Esophagus squamous epithelium (tissue), 5 donors: Measurements from ENCODE around the gene ATRNL1. TPM values are rescaled to one million over a fixed set of nuclear protein-coding genes. Genes with fewer than 3 reads are reported as not detected.

Experiments
- DNase-seq: peaks from one replicate; lab custom pipeline; 2025; lab: John Stamatoyannopoulos, UW
- H3K27ac ChIP-seq, 4 donors: fragments of 200-600 bp; sonication (generic); one replicate each; pipeline ENCODE4 v1.5.1; 2016 to 2019; ENCODE audit warnings: mild to moderate bottlenecking in 1 of 4
- H3K27me3 ChIP-seq, 4 donors: fragments of 200-600 bp; sonication (generic); 1 replicate in 3 of 4; 2 replicates in 1 of 4; pipeline versions ENCODE4 v1.5.1 to v1.6.0; 2017 to 2021; ENCODE audit warnings: antibody characterized with exemption in 1 of 4
- H3K36me3 ChIP-seq, 3 donors: fragments of 200-600 bp; sonication (generic); one replicate each; pipeline ENCODE4 v1.5.1; 2016 to 2019
- H3K4me1 ChIP-seq, 3 donors: fragments of 200-600 bp; sonication (generic); one replicate each; pipeline ENCODE4 v1.5.1; 2017 to 2019
- H3K4me3 ChIP-seq, 4 donors: fragments of 200-600 bp; sonication (generic); 1 replicate in 3 of 4; 2 replicates in 1 of 4; pipeline ENCODE4 v1.5.1; 2016 to 2019; ENCODE audit warnings: mild to moderate bottlenecking in 2 of 4, moderate library complexity in 1 of 4
- H3K9me3 ChIP-seq, 3 donors: fragments of 200-600 bp; sonication (generic); one replicate each; pipeline ENCODE4 v1.5.1; 2016 to 2019
- POLR2A ChIP-seq, 4 donors: fragments of 450-650 bp; IDR thresholded peaks; one replicate each; pipeline ENCODE4 v1.6.1; 2017; ENCODE audit warnings: antibody characterized with exemption in 4 of 4, mild to moderate bottlenecking in 4 of 4, moderate library complexity in 3 of 4
- WGBS, 2 donors: methylation state at CpG; one replicate each; pipeline ENCODE4 v1.1.5; 2018; 5-methylcytosine and 5-hydroxymethylcytosine counted together
- intact Hi-C: fragments of 100-400 bp; cut with DNase I; formaldehyde crosslinking; loops from one replicate; pipeline ENCODE4 v1.15.0; 2022
- total RNA-seq, 4 donors: library from RNA; depleted of rRNA; stranded (reverse); fragments of >200 nt; gene quantifications; one replicate each; pipeline ENCODE4 v1.1.0, GENCODE V29; 2016
- TF ChIP-seq, protein P1 (sequence below), 6 experiments: fragments of 450-650 bp in 4 of 6; fragments of 200-600 bp in 2 of 6; sonication (generic) in 2 of 6; IDR thresholded peaks; one replicate each; pipeline ENCODE4 v1.5.1; 2016 to 2019; ENCODE audit warnings: antibody characterized with exemption in 6 of 6, mild to moderate bottlenecking in 4 of 6, moderate library complexity in 4 of 6
- donor health status: DM: yes; HTN: yes; CAD: no.

Gene ATRNL1
- total RNA-seq, 4 donors from 2014 or later, result 0.64 to 15.1 (median 2.6) TPM

DNA sequence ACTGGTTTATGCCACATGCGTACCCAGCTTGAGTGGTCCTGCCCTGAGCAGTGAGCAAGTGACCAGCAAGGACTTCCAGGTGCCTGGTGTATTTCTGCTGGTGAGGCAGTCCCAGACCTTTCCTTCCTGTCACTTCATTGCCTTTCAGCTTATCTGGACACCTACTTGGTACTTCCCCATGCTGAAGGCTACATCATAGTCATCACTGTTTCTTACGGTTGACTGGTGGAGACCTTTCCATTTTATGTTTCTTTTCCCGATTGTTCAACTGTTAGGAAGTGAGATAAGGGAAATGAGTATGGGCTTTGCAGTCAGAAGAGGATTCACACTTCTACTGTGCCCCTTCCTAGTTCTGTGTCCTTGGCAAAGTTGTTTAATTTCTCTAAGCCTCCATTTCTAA, 821.3 kb downstream of the ATRNL1 start:
- no peak for DNase-seq
- WGBS, 2 donors, result 88 to 97% methylated on average over 3 of the region's 3 CpGs
- no peaks in the 10 kb centered on the region for H3K4me1 ChIP-seq
- no peak overlapping the region for H3K27ac ChIP-seq
- intact Hi-C loops, result no loop called here
- H3K36me3 ChIP-seq, result no peaks in the 10 kb centered on the region
- no peaks in the 10 kb centered on the region for H3K9me3 ChIP-seq
- TF ChIP-seq, protein P1, sequence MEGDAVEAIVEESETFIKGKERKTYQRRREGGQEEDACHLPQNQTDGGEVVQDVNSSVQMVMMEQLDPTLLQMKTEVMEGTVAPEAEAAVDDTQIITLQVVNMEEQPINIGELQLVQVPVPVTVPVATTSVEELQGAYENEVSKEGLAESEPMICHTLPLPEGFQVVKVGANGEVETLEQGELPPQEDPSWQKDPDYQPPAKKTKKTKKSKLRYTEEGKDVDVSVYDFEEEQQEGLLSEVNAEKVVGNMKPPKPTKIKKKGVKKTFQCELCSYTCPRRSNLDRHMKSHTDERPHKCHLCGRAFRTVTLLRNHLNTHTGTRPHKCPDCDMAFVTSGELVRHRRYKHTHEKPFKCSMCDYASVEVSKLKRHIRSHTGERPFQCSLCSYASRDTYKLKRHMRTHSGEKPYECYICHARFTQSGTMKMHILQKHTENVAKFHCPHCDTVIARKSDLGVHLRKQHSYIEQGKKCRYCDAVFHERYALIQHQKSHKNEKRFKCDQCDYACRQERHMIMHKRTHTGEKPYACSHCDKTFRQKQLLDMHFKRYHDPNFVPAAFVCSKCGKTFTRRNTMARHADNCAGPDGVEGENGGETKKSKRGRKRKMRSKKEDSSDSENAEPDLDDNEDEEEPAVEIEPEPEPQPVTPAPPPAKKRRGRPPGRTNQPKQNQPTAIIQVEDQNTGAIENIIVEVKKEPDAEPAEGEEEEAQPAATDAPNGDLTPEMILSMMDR (IDR thresholded peaks at IDR 0.05), result no peak
- no peak for TF ChIP-seq POLR2A (IDR thresholded peaks at IDR 0.05)
- no peak overlapping the region for H3K4me3 ChIP-seq
- H3K27me3 ChIP-seq, result no peaks in the 10 kb centered on the region

DNA sequence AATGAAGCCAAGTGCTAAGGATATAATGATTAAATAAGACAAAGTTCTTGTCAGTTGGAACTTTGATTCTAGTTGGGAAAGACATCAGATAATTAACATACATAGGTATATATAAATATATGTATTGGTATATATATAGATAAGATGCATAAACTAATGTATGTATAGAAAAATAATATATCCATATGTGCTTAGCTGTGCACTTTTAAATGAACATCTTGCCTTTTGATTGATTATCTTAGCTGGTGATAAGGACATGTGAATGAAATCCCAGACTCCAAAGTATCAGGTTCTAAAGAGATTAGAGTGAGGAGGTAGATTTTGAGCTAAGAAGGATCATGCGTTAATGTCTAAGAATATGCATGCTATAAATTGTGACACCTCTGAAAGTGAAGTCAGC, 822.3 kb downstream of the ATRNL1 start:
- Histone ChIP-seq H3K27me3 (no peaks in the 10 kb centered on the region), H3K4me1 (no peaks in the 10 kb centered on the region), H3K27ac (no peak overlapping the region), H3K4me3 (no peak overlapping the region), H3K36me3 (no peaks in the 10 kb centered on the region), H3K9me3 (no peaks in the 10 kb centered on the region)
- intact Hi-C loops, result no loop called here
- no peak for DNase-seq
- TF ChIP-seq, protein P1 (IDR thresholded peaks at IDR 0.05), result no peak
- TF ChIP-seq POLR2A (IDR thresholded peaks at IDR 0.05), result no peak
- 88 to 90% methylated on average over 1 of the region's 1 CpG for WGBS, 2 donors

DNA sequence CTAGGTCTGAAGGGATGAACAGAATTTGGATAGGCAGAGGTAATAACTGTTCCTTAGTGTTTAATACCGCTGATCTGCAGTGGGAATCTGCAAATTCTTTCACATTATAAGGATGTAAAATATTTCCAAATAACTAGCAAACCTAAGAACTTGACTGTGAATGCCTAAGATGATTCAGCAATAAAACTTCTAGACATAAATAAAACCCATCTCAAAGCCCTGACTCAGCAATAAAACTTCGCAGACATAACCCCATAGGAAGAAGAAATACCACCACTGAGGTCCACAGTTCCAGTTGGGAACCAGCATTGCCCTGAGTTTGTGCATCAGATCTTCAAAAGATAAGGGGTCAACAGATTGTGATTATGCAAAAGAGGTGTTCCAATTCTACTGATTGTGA, 825.6 kb downstream of the ATRNL1 start:
- no peak for DNase-seq
- 74 to 77% methylated on average over 2 of the region's 2 CpGs for WGBS, 2 donors
- Histone ChIP-seq H3K36me3 (no peaks in the 10 kb centered on the region), H3K27ac (no peak overlapping the region), H3K9me3 (no peaks in the 10 kb centered on the region), H3K4me3 (no peak overlapping the region), H3K27me3 (no peaks in the 10 kb centered on the region), H3K4me1 (no peaks in the 10 kb centered on the region)
- intact Hi-C loops, result no loop called here
- TF ChIP-seq POLR2A (IDR thresholded peaks at IDR 0.05), result no peak
- TF ChIP-seq, protein P1 (IDR thresholded peaks at IDR 0.05), result no peak

DNA sequence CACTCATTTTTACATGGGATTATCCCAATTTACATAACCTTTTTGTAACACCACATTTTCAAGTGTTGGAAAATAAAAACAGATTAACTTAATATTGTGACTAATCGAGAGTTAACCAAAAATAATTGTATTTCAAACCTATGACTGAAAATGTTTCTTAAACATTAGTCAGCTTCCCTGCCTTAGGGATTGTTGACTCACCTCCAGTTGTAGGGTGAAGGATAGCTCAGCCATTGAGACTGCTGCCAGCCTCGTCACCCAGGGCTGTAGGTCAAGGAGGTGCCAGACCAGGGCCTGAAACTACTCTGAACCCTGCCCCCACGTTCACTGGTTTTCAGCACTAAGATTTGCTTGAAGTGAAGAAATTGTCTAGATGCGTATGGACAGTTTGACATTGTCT, 828.6 kb downstream of the ATRNL1 start:
- Histone ChIP-seq H3K4me1 (no peaks in the 10 kb centered on the region), H3K9me3 (no peaks in the 10 kb centered on the region), H3K27ac (no peak overlapping the region), H3K27me3 (no peaks in the 10 kb centered on the region), H3K4me3 (no peak overlapping the region), H3K36me3 (no peaks in the 10 kb centered on the region)
- TF ChIP-seq, protein P1 (IDR thresholded peaks at IDR 0.05), result no peak
- TF ChIP-seq POLR2A (IDR thresholded peaks at IDR 0.05), result no peak
- DNase-seq, result no peak
- WGBS, 2 donors, result 52 to 62% methylated on average over 3 to 4 of the region's 4 CpGs
- intact Hi-C loops, result no loop called here

DNA sequence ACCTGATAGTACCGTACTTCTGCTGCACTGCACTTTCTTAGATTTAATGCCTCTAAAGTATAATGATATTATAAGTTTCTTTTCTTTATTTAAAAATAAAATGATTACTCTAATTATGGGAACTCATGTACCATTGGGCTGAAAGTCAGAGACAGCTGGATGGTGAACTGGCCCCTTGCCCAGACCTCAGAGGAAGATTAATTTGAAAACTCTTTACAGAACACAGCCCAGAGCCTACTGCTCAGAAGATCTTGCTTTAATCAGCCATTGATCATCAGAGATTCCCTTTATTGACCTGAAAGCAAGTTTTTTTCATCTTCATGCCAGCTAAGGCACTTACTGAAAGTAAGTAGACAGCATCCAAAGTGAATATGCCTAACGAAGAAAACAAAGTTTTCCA, 838.1 kb downstream of the ATRNL1 start:
- Histone ChIP-seq H3K27me3 (no peaks in the 10 kb centered on the region), H3K9me3 (no peaks in the 10 kb centered on the region), H3K4me1 (no peaks in the 10 kb centered on the region), H3K4me3 (no peak overlapping the region), H3K36me3 (no peaks in the 10 kb centered on the region), H3K27ac (no peak overlapping the region)
- intact Hi-C loops, result no loop called here
- WGBS, 2 donors, result 72 to 96% methylated on average over 2 of the region's 2 CpGs
- no peak for TF ChIP-seq POLR2A (IDR thresholded peaks at IDR 0.05)
- TF ChIP-seq, protein P1 (IDR thresholded peaks at IDR 0.05), result no peak
- no peak for DNase-seq
